Ramos (cell line): ENCODE measurements around the gene WFDC1.

Experiments
- in situ Hi-C: fragments of 300-500 bp; cut with MboI; formaldehyde crosslinking; loops from one replicate; pipeline ENCODE4 v1.14.3; 2022; ENCODE audit warnings: low sequenced_read_pairs; ENCODE audit not compliant: unreplicated experiment

Gene WFDC1

GRCh38 chr16:84298376-84298899 lies 3.8 kb downstream of the WFDC1 start:
- in situ Hi-C loops: no loop called here

DNA sequence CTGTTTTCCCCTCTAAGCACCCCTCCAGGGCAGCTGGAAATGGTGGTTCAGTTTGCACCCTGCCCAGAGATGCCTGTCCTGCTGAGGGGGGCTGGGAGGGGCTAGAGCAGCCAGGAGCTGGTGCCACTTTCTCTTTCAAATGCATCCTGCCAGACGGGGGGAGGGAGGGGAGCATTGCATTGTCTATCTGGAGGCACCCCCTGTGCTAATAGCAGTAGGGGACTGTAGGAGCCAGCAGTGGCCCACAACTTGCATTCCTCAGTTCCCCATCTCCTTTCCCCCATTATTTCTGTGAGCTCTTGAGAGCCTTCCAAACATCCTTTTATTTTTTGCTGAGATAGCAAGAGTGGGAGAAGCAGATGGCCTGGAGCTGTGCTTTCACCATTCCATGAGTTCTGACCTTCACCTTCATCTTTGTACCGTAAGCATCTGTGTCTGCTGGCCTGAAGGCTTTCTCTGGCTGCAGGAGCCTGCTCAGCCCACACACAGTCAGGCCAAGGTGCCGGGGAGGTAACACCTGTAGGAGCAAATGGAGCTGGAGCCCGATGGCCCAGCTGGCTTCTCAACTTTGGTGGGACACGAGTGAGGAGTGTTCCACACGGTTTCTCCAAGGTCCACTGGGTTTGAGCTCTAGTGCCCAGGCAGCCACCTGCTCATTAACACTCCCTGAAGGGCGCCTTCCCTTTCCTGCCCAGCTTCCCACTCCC lies 5.2 kb downstream of the WFDC1 start:
- in situ Hi-C loops: no loop called here

GRCh38 chr16:84302111-84302954 lies 7.7 kb downstream of the WFDC1 start:
- in situ Hi-C loops: no loop called here

DNA sequence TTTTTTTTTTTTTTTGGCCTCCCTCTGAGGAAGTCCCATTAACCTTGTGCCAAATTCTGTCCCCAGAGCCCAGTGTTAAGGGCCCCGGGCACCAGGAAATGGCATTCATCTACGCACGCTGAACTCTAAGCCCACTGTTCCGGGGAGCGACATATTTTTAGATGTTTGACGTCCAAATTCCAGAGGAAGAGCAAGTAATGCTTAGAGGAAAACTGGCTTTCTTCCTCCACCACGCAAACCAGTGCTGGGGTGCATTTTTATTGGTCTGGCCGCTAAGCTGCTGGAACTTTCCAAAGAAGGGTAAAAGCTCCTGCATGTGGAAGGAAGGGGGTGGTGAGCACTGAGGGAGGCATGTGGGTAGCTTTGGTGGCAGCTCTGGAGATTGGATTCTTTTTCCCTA lies 8.3 kb downstream of the WFDC1 start:
- in situ Hi-C loops: no loop called here

- in situ Hi-C loops: no loop called here
These were observed 8.8 kb downstream of the WFDC1 start for GRCh38 chr16:84303516-84303915.

- in situ Hi-C loops: no loop called here
These were observed 11.9 kb downstream of the WFDC1 start for GRCh38 chr16:84306564-84306963.

DNA sequence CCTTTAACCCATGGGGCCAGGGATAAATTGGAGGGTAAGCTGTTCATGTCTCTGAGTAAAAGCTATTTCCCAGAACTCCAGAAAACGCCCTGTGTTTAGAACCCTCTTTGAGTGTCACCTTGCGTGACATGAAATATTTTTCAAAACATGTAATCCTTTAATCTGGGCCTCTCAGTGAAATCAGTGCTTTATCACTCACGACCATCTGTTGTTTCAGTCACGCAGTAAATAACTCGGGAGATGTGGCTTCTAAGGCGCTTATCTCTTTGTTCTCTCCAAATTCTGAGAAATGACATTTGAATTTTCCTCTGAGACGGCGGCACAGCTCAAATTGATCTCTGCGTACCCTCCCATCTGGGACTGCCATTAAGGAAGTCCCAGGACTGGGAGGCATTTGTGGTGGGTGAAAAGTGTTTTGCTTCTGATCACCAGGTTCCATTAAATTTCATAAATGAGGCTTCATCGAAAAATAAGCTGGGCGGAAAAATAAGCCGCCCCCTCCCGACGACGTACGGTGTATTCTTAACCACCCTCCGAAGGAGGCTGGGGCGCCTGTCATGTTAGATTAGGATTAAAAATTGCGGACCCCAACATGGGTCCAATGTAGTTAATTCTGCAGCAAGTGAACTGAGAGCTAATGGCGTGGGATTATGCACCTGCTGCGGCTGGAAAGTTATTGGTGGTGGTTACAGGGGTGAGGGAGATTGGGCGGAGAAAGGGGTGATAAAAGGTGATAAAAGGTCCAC lies 12.7 kb downstream of the WFDC1 start:
- in situ Hi-C loops: no loop called here

DNA sequence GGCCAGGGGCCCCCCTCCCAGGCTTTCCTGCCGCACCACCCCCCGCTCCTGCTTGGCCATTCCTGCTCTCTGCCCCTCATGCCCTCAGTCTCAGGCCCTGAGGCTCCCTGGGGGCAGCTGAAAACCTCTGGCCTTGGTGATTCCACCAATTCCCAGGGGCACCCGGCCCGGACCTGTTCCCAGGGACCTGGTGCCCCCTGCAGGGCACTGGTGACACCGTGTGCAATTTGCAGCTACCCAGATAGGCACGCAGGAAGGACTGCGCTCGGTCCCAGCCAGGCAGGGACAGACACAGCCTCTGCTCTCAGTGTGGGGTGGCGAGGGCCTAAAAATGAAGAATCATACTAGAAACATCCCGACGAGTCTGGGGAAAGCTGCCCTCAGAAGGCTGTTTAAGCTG lies 13.4 kb downstream of the WFDC1 start:
- in situ Hi-C loops: no loop called here

DNA sequence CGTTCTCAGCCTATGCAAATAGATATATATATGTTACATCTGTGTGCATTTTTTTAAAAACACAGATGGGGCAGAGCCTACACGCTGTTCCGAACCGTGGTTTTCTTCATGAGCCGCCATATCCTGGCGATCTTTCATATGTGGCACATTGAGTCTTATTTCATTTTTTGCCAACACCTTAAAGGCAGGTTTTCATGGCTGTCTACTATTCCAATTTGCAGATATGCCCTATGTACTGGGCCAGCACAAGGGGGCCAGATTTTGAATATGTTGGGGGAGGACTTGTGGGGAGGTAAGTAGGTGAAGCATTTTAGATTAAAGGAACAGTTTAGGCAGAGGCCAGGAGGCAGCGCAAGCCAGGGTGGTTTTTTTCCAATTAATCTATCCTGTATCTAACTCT lies 16.0 kb downstream of the WFDC1 start:
- in situ Hi-C loops: no loop called here

DNA sequence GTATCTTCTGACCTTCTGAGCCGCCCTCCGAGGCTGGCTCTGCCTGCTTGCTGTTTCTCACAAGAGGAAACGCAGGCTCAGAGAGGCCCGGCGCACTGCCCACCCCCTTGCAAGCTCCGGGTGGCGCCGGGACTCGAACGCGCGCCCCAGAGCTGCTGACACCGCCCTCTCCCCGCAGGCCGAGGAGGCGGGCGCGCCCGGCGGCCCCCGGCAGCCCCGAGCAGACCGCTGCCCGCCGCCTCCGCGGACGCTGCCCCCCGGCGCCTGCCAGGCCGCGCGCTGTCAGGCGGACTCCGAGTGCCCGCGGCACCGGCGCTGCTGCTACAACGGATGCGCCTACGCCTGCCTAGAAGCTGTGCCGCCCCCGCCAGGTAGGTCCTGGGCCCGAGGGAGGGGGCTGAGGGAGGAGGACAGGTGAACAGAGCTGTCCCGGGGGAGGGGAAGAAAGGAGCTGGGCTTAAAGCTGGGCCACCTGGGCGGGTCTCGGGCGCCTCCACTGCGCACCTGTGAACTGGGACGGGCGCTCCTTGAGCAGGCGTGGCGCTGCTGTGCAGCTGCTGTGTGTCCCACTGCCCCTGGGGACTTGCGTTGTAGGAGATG lies 18.2 kb downstream of the WFDC1 start:
- in situ Hi-C loops: no loop called here

- in situ Hi-C loops: no loop called here
These were observed 19.2 kb downstream of the WFDC1 start for GRCh38 chr16:84313921-84314320.

DNA sequence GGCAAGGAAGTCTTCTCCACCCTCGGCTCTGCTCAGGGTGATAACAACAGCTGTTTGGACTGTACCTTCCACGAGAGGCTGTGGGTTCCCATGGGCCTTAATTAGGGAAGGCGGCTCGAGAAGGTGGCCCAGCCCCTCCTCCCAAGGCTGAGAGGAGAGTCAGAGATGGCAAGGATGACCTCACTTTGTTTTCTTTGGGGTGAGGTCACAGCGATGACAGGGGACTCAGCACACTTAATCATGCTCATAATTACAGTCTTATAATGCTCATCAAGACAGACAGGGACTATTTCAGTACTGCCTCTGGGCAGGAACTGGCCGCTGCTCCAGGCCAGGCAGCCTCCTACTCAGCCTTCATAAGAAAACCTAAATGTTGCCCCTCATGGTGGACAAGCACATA lies 19.7 kb downstream of the WFDC1 start:
- in situ Hi-C loops: no loop called here

DNA sequence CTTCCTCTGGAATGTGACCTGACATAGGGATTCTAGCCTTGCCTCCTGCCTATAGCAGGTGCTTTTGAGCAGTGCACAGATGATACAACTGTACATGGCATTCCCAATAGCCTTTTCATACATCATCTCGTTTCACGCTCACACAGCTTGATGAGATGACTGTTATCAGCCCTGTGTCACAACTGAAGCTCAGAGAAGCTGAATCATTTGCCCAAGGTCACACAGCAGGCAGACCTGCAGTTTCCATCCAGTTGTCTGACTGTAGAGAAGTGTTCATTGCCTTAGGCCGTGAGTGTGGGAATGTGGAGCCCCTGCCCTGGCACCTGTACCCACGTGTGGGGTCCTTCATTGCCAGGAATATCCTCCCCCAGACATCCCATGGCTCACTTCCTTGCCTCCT lies 20.1 kb downstream of the WFDC1 start:
- in situ Hi-C loops: no loop called here

GRCh38 chr16:84315422-84315821 lies 20.7 kb downstream of the WFDC1 start:
- in situ Hi-C loops: no loop called here

- in situ Hi-C loops: no loop called here
These were observed 23.7 kb downstream of the WFDC1 start for GRCh38 chr16:84318091-84318975.

DNA sequence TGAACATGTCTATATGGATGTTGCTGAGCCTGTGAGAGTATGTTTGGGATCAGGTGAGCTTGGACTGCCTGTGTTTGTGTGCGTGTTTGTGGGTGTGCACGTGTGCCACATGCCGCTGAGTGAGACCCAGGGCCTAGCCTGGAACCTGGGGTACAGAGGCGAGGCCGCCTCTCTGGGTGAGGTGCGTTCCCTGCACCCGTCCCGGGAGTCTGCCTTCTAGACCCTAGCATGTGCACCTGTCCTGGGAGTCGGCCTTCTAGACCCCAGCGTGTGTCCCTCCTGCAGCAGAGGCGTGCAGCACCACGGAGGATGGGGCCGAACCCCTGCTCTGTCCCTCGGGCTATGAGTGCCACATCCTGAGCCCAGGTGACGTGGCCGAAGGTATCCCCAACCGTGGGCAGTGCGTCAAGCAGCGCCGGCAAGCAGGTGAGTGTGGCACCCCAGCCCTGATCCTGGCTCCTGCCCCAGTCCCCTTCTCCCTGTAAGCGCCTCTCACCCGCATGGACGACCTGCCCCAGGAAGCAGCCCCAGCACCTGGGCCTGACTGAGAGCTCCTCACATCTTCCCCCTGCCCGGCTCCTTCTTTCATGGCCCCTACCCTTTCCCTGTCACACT lies 24.6 kb downstream of the WFDC1 start:
- in situ Hi-C loops: no loop called here

DNA sequence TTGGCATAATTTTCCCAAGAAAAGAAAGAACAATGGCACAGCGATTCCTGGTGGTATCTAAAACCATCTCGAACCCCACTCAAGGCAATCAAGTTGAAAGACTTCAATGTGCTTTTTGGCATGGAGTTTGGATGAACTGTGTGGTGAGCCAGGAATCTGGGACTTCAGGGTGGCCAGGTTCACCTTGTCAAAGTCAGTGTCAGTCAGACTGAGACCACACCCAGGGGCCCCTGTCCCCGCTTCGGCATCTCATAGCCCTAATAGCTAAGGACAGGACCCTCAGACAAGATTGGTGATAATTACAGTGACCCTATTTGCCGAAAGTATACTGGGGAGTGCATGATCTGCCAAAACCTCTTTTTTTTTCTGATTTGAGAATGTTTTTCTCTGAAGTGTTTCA lies 25.8 kb downstream of the WFDC1 start:
- in situ Hi-C loops: no loop called here

DNA sequence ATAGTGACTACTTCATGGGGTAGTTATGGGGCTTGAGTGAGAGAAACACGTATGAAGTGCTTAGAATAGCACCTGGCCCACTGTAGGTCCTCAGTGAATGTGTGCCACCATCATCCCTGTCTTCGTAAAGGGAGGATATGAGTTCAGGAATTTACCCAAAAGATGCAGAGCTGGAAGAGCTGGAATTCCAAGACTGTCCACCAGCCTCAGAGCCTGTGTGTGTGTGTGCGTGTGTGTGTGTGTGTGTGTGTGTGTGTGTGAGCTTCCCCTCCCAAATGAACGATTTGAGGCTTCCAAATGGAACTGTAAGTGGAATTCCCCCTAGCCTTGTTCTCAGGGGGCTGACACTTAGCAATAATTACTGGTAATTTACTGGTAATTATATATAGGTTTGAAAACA lies 27.3 kb downstream of the WFDC1 start:
- in situ Hi-C loops: no loop called here

- in situ Hi-C loops: no loop called here
These were observed 28.1 kb downstream of the WFDC1 start for GRCh38 chr16:84322749-84323148.
